Measurements from ENCODE around the gene BCL2.
A peak's percentile ranks its signal among the peaks of the same experiment; 100 is the strongest.
"Not testable (repeated sequence)": the region's sequence is repeated elsewhere in the genome, so short reads cannot be mapped to it uniquely, and the experiment has no call there.

The BCL2 gene

DNA sequence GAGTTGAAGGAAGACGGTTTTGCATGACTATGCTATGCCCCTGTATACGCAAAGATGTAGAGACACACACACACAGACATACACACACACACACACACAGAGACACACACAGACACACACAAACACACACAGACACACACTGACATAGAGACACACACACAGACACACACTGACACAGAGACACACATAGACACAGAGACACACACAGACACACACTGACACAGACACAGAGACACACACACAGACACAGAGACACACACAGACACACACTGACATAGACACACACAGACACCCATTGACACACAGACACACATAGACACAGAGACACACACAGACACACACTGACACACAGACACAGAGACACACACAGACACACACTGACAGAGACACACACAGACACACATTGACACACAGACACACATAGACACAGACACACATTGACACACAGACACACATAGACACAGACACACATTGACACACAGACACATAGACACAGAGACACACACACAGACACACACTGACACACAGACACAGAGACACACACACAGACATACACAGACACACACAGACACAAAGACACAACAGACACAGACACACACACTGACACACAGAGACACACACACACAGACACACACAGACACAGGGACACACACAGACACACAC is 121.3 kb downstream of the BCL2 start:
- peak in 1 of 6 experiments; percentile 4 for DNase-seq

DNA sequence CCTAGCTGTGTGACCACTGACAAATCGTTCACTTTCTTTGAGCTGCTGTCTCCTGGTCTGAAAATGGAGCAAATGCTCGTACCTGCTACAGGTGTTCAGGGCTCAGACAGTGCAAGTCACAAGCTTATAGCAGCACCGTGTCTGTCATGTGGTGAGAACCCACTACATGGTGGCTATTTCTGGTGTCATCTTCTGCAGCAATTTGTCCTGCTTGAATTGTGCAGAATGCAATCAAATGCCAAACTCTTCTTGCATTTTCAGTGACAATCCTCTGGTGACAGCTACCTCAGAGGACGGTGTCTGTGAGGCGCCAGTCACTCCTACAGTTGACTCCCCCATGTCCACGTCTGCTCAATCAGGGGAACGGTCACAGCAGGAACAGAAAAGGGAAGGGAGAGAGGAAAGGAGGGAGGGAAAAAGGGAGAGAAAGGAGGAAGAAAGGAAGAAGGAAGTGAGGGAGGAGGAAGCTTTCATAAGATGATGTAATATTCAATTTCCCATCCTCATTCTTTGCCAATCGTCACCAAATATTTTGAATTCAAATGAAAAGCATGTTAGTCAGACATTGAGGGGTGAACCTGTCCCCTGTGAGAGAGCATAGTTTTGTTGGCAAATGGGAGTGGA is 122.2 kb downstream of the BCL2 start:
- peak in 2 of 6 experiments; percentile 23 to 25 for DNase-seq

DNA sequence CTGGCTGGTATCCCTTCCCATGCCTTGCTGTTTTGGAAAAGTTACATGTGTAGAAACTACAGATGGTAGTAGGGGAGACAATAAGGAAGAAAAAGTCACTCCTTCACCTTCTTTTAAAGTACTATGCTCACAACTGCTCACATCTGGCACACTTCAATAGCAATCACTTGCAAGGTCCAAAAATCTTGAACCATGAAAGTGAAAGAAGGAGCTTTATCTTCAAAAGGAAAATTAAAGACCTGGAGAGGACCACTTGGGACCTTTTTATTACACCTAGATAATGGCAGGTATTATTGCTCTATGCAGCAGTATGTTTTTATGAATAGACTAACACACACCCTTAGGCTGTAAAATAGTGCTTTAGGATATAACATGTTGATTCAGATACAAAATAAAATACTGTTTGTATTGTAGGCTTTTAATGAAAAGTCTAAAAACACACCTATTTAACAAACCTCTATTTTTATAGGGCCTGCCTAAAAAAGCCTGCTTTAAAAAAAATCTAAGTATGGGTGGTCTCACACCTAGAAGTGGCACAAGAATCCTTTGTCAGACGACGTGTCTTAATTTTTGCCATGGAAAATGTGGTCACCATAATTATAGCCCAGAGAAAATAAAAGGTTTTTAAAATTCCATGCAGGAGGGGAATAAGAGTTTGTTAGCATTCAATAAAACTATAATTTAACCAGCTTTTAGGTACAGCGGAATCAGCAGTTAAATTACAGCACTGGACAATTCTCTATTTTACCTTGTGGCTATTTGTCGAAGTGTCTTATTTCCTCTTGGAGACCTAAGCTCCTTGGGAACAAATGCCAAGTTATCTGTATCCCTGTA is 124.0 kb downstream of the BCL2 start:
- no peak for DNase-seq

DNA sequence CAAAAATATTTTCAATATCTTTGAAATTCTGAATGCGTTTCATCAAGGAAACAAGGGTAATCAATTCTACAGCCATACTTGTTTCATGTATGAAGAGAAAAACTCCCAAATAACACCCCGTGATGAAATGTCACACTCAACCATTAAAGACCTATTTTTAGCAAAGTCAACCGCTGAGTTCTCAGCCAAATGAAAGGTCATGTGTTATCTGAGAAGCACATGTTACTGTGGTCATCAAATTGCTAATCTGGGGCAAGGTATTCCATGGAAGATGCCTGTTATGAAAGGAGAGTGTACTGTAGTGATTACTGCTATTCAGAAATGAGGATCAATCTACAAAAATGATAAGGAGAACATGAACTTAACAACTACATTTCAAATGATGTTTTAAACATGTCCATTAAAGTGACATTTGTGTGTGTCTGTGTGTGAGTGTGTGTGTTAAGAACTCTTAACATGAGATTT is 126.7 kb downstream of the BCL2 start:
- no peak for DNase-seq

DNA sequence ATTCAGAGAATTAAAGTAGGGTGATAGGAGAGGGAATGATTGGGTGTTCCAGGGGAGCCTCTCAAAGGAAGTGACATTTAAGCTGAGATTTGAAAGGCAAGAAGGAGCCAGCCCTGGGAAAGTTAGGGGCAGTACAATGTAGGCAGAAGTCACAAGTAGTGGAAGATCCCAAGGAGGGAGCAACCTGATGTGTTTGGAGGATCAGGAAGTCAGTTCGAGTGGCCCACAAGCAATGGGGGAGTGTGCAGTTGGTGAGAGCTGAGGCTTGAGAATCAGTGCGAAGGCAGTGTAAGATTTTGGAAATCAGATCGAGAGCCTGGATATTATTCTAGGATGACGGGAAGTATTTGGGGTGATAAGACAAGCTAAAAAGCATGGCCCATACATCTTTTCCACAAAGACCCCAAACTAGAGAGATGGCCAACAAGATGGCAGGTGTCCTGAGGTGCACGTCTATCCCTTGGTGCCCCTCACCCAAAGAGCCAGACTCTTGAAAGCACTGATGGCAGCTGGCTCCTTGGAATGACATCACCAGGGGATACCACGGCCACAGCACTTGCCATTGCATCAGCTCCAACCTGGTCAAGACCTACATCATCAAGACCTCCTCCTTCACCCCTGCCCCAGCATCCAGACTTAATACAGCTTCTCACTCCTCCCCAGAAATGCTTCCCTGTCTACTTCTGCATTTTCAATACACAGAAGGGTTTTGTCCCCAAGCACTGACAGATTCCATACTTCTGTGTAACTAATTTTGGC is 127.3 kb downstream of the BCL2 start:
- DNase-seq = no peak

DNA sequence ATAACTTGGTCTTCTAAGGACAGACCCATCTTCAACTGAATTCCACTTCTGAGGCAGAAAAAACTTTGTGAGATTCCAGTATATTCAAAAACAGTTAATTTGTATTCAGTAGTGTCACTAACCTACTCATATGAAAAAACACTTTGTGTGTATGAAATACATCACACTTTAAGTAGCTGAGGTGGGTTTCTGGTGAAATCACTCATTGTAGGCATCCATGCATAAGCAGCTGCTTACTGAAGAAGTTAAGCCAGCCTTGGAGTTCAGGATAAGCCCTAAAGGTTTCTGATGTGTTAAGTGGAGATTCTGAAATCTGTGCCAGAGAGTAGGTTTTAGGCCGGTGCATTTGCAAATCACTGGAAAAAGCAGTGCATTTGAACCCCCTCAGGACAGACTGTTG is 128.2 kb downstream of the BCL2 start:
- DNase-seq = no peak

DNA sequence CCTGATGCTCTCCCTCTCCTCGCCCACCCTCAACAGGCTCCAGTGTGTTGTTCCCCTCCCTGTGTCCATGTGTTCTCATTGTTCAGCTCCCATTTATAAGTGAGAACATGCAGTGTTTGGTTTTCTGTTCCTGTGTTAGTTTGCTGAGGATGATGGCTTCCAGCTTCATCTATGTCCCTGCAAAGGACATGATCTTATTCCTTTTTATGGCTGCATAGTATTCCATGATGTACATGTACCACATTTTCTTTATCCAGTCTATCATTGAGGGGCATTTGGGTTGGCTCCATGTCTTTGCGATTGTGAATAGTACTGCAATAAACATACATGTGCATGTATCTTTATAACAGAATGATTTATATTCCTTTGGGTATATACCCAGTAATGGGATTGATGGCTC is 128.7 kb downstream of the BCL2 start:
- not testable (repeated sequence) for DNase-seq

DNA sequence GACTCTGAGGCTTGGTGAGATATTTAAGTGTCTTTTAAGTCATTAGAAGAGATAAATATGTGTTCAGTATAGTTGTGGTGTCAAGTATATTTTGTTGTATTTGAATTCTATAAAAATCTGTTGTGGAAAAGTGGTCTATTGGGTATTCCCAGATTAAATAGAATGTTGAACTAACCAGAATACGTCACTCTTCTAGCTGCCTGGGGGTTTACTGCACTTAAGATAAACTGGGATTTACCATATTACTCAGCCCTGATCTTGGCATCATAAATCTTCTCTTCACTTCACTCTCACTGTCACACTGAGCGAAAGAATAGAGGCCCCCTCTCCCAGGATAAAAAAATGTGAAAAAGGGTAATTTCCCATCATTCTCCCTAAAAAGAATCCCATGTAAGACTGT is 129.8 kb downstream of the BCL2 start:
- DNase-seq = no peak

DNA sequence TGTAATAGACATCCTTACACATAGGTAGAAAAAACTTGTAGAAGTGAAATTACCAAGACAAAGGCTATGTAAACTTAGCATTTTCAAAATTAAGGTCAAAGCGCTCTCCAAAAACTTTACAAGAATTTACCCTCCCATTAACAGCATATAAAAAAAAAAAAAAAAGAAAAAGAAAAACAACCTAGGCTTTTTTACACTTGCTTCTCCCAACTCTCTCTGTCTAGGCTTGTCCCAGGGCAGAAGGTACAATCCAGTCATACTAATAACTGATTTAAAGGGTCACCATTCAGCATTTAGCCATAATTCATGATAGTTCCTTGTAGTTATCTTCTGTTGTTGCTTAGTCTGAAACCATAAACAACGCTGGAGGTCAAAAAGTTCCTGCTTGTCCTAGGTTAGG is 130.5 kb downstream of the BCL2 start:
- DNase-seq = no peak

DNA sequence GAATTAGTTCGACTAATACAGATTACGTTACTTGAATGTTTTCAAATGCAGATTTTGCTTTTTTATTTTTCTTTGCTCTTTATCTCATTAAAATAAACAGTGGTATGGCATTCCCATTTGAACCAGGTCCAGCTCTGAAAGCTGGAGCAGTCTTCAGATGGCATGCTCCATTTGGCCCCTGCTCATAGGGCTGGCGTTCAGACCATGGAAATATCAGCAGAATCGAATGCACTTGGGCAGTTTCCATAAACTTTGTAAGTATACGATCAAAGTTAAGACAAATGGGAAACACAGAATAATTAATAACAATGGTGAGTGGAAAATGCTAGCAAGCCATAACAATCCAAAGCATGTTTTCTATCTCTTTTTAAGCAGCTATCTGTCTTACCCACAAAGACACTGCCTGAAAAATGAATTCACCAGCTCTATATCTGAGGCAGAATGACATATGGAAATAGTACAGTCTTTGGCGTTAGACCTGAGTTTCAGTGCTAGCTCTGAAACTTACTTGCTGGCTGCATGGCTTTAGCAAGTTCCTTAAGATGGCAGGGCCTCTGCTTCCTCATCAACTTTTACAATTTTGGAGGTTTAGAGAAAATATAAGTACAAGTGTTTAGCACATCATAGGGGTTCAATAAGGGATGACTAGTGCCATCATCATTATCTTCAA is 131.6 kb downstream of the BCL2 start:
- DNase-seq = no peak

DNA sequence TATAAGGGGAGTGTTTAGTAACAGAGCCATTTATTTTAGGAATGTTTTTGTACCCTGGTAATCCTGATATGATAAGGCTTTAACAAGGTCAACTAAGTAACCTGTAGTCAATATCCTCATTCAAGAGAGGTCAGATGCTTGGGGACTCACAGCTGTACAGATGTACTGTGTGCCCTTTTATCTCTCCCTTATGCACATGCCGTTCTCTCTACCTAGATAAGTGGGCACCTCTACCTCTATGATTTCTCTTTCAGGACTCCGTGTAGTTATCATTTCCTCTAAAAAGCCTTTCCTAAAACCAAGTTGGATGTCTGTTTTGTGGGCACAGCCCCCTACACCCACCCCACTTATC is 132.4 kb downstream of the BCL2 start:
- DNase-seq = no peak

DNA sequence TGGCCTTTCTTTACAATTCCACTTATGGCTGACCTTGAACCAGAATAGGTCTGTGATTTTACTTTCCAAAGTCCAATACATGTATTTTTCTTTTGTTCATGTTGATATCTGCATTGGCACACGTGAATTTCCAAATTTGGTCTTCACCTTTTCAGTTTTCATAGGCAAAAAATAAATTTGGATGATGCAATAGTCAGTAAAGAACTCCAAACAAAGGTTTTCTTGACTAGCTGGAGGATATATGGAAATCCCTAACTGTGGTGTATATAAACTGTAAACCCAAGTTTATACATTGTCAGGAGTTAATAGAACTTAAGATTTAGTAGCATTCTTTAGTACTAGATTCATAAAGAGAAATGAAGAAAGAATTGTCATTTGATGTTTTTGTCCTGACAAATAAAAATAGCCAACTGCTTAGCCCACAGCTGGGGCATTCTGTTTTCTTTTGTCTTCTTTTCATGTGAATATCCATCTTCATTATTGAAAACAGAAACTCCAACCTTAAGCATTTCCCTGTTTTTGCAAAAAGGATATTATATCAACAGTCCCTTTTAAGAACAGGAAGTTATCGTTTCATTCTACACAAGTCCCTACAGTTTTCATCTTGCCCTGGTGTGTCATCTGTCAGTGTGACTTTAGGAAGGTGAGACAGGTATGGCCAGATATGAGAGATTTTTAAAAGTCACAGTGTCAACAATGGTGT is 132.9 kb downstream of the BCL2 start:
- DNase-seq = no peak

DNA sequence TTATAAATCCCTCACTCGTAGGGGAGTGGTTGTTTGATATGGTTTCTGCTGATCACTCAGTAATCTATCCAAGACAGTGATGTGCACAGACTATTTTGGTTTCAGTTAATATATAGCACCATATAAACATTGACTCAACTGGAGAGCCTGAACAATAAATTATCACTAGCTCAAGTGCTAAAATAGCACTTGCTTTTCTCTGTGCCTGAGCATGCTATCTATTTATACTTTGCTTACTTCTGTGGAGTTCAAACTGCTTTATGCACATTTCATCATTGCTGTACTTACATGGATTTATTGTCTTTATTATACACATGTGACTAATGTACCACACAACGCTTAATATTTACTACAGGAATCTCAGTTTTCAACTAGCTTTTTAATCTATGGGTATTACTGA is 133.6 kb downstream of the BCL2 start:
- DNase-seq = no peak

DNA sequence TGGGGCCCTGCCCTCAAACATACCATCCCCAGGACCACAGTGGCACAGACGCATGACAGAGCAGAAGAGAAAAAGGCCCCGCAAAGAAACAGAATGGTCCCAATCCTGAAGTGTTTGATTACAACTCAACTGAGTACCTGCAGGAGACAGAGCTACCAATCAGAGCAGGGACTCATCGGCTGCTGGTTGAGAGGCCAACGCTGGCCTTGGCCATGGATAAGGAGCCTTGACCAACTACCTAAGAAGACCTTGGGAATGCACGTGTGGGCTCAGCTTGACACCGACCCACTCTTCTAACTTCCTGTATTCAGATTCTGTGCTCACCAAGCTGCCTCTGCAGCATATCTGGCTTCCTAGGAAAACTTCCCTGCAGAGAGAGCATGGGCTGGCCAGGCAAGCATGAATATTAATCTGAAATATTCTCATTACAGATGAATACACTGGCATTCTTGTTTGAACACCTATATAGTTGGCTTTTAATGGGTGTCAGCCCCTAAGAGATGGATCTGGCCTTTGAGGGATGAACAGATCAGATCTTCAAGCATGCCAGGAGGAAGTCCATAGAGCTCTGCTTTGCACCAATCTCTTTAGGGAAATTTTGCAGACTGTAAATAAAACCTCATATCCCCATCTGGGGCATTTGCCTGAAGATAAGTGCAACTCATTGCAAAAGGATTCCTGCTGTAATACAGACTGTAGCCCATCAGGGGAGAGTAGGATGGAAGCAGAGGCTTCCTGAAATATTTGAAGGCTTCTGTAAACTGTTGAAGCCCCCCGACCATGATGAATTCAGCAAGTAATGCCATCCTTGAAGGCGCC is 135.4 kb downstream of the BCL2 start:
- DNase-seq = no peak

DNA sequence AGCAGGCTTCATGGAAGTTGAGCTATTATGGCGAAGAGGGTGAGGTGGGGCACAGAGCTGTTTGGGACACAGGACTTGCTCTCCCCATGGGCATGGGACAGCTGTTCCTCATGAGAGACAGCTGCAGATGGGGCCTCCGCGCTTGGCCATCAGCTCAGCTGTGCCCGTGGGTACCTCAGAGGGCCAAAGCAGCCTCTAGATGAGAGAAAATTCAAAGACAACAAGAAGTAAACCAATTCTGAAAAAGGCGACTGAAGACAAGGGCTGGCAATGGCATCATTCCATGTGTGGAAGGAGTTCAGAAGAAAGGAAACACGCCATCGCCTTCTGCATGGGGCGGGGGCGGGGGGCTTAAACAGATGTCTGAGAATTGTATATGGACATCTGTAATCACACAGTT is 136.2 kb downstream of the BCL2 start:
- DNase-seq = no peak

DNA sequence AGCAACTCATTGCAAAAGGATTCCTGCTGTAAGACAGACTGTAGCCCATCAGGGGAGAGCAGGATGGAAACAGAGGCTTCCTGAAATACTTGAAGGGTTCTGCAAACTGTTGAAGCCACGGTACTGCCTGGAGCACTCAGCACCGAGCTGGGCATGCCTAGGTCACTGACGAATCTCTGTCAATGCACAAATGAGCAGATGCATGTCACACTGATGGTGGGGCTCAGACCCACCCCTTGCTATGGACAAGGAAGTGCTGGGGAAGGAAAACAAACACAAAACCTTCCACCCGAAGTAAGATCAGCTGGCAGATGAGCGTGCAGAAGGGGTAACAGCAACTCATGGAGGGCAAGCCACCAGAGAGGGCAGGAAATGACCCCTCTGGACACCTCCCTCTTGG is 136.7 kb downstream of the BCL2 start:
- no peak for DNase-seq

DNA sequence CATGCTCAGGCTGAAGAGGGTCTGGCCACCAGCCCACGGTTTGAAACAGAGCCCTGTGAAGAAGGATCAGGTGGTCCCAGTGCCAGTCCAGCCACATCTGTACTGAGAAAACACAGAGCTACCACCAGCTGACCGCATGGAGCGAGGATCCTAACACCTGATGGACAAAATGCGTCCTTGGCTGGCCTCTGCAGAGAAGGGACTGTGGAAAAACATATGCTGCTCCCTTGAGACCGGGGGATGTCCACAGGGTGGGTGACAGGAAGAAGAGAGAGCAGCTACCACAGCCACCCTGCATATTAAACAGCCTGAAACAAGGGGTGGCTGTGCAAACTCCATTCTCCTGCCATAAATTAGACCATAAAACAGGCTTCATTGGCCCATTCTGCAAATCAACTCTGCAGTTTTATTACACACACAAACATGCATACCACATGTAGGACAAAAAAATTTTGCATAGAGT is 137.2 kb downstream of the BCL2 start:
- DNase-seq = no peak

DNA sequence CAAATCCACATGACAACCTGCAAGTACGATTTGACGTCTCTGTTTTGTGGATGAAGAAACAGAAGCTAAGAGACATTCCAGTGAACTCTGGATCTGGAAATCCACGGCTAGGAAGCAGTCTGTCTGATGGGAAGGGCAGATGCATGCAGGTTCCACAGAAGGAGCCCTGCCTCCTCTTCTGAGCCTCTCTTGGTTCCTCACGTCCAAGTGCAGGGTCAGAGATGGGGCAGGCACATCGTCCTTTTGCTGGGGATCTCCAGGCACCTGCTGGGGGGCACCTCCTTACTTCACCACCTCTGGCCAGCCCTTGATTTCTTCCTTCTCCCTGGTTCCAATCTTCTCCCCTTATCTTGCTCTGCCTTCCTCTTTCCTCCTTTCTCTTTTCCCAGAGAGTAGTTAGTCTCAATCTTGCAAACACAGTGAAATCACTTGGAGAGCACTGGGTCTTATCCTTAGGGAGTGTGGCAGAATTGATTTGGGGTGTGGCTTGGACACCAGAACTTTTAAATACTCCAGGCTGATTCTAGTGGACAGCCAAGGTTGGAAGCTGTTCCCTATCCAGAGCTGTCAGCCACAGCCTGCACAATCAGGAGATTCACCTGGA is 137.8 kb downstream of the BCL2 start:
- no peak for DNase-seq

DNA sequence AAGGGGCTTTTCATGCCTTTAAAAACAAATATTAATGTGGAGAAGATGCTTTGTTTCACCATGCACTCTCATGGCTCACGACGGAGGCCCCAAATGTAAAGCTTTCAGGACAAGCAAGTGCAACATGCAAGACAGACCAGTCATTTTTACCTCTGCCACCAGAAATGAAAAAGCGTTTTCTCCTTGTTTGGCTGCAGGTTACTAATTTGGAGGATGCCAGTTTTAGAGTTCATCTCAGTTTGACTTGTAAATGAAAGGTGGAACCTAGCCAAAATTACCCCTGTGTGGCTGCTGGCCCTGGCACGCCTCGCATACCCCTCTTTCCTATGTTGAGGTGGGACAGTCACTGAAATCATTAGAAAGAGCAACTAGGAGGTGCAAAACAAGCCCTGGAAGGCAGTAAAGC is 138.6 kb downstream of the BCL2 start:
- no peak for DNase-seq

DNA sequence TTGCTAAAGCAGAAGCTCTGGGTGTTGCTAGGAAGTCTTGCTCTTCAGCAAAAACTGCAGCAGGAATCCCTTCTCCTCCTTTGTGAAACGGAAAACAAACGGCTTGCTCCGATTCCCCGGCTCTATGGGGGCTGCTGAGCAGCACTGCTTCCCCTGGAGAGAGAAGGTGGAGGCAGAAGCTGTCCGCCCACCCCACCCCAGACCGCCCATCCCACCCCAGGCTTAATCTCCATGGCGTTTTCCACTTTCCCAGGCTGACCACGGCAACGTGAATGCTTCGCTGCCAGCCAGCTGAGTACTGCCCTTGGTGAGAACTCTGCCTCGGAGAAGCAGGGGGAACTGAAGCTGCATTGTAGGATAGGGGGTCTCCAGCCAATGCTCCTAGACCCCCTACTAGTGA is 139.2 kb downstream of the BCL2 start:
- DNase-seq = no peak

DNA sequence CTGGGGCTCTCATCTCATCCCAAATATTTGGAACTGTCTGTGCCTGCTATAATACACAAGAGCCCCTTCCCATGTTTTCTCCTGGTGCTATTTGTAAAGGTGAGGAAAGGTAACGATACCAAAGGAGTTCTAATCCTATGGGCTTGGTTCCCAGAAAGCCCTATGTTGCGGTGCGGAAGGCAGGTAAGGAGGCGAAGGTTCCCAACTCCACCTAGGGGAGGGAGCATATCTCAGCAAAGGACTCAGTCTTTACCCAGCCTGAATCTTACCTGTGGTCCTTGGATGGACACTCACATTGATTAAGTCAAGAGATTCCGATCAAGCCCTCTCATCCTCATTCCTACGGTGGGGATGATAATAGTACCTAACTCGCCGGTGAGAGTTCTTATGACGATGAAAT is 140.1 kb downstream of the BCL2 start:
- DNase-seq = no peak

All from stimulated activated naive CD4-positive, alpha-beta T cell (primary cell).